ENCODE results near the gene NT5C.

- no peak for TF ChIP-seq CTCF (IDR thresholded peaks at IDR 0.05)
- no peak for TF ChIP-seq POLR2A (IDR thresholded peaks at IDR 0.05)
These were observed 14.8 kb downstream of the NT5C start for GRCh38 chr17:75116737-75117136.
